ENCODE measurements around the gene MAD2L2.

Gene MAD2L2

DNA sequence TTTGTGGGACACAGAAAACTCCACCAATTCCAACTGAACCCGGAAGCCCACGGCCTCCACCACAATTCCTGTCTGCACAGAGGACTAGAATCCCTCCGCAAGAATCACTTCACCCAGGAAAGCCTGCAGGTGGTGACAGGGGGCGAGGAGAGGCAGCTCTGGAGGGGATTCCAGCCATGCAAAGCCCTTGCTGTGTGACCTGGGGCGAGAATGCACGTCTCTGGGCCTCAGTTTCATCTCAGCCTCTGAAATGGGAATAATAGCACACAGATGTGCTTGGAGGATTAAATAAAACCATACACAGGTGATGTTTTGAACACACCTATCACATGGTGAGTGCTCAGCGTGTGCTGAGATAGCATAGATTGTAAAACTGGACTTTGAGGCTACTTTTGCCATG, 40.8 kb downstream of the MAD2L2 start:
- Histone ChIP-seq H3K36me3 (ENCODE audit: control insufficient read depth in 1 of 2, insufficient read depth in 2 of 2, low read length in 2 of 2) (no peaks in the 10 kb centered on the region), H3K27me3 (ENCODE audit: low read depth, low read length) (no peaks in the 10 kb centered on the region), H3K4me1 (ENCODE audit: control insufficient read depth in 1 of 2, insufficient read depth in 2 of 2, low read length in 2 of 2) (no peaks in the 10 kb centered on the region), H3K4me3 (ENCODE audit: low read depth in 1 of 2, low read length in 2 of 2) (no peak overlapping the region), H3K9me3 (ENCODE audit: control insufficient read depth in 1 of 2, low read length in 2 of 2) (no peaks in the 10 kb centered on the region), H3K27ac (ENCODE audit: low read length) (no peak overlapping the region)

DNA sequence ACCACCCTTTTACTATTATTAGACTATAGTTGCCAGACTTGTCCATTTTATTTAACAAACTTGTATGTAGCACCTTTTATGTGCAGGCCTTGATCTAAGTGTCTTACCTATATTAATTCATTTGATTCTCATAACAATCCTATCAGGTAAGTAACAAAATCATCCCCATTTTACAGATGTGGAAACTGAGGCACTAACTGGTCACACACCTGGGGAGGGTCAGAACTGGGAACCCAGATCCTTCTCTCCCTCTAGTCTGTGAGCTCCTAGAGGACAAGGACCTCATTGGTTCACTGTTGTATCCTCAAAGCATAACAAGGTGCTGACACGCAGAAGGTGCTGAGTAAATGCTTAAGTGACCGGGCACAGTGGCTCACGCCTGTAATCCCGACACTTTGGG, 41.6 kb downstream of the MAD2L2 start:
- Histone ChIP-seq H3K36me3 (ENCODE audit: control insufficient read depth in 1 of 2, insufficient read depth in 2 of 2, low read length in 2 of 2) (no peaks in the 10 kb centered on the region), H3K27ac (ENCODE audit: low read length) (no peak overlapping the region), H3K27me3 (ENCODE audit: low read depth, low read length) (no peaks in the 10 kb centered on the region), H3K9me3 (ENCODE audit: control insufficient read depth in 1 of 2, low read length in 2 of 2) (no peaks in the 10 kb centered on the region), H3K4me3 (ENCODE audit: low read depth in 1 of 2, low read length in 2 of 2) (no peak overlapping the region), H3K4me1 (ENCODE audit: control insufficient read depth in 1 of 2, insufficient read depth in 2 of 2, low read length in 2 of 2) (no peaks in the 10 kb centered on the region)

DNA sequence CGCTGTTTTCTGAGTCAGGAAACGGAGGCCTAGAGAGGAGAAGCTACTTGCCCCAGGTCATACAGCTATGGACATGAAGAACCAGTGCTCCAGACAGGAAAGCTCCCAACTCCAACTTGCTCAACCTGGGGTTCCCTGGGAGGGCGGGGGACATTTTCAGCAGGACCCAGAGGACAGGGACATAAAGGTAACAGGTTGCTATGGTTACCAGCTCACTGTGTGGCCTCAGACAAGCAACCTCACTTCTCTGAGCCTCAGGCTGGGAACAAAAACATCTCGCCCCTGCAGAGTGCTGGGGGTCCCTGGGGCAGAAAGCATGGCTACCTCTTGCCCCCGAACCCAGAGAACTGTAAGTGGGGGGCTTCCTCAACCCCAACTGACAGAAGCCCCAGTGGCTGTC, 42.8 kb downstream of the MAD2L2 start:
- Histone ChIP-seq H3K36me3 (ENCODE audit: control insufficient read depth in 1 of 2, insufficient read depth in 2 of 2, low read length in 2 of 2) (no peaks in the 10 kb centered on the region), H3K27me3 (ENCODE audit: low read depth, low read length) (no peaks in the 10 kb centered on the region), H3K9me3 (ENCODE audit: control insufficient read depth in 1 of 2, low read length in 2 of 2) (no peaks in the 10 kb centered on the region), H3K4me1 (ENCODE audit: control insufficient read depth in 1 of 2, insufficient read depth in 2 of 2, low read length in 2 of 2) (no peaks in the 10 kb centered on the region), H3K27ac (ENCODE audit: low read length) (no peak overlapping the region), H3K4me3 (ENCODE audit: low read depth in 1 of 2, low read length in 2 of 2) (no peak overlapping the region)

DNA sequence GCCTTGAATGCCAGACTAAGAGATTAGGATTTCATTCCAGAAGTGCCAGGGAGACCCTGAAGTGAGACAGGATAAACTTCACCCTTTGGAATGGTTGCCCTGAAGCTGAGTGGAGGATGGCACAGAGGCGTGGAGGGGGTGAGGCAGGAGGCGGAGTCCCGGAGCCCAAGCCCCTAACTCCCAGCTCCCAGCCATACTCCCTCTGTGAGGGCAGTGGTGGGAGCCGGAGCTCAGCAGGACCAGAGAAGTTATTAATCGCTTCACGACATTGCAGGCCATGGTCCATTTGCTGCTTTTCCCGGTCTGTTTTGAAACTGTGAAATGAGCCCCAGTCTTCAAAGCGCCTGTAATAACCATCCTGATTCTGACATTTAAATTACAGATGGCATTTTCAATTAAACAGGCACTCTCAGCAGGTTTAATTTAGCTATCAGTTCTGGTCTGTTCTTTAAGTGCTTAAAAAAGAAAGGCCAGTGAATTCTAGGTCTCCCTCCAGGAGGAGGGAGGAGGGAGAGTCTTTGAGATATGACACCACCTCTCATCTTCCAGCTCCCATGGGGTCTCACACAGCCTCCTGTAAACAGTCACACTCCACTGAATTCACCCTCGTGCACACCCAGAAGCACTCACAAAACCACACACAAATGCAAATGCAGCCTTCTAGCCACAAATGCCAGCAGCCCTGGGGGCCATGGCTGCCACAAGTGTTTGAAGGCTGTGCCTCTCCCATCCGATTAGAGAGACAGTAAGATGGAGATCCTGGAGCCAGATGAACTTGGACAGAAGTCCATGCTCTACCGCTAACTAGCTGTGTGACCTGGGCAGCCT, 46.4 kb downstream of the MAD2L2 start:
- Histone ChIP-seq H3K4me1 (ENCODE audit: control insufficient read depth in 1 of 2, insufficient read depth in 2 of 2, low read length in 2 of 2) (no peaks in the 10 kb centered on the region), H3K36me3 (ENCODE audit: control insufficient read depth in 1 of 2, insufficient read depth in 2 of 2, low read length in 2 of 2) (no peaks in the 10 kb centered on the region), H3K27me3 (ENCODE audit: low read depth, low read length) (no peaks in the 10 kb centered on the region), H3K27ac (ENCODE audit: low read length) (no peak overlapping the region), H3K4me3 (ENCODE audit: low read depth in 1 of 2, low read length in 2 of 2) (no peak overlapping the region), H3K9me3 (ENCODE audit: control insufficient read depth in 1 of 2, low read length in 2 of 2) (no peaks in the 10 kb centered on the region)

DNA sequence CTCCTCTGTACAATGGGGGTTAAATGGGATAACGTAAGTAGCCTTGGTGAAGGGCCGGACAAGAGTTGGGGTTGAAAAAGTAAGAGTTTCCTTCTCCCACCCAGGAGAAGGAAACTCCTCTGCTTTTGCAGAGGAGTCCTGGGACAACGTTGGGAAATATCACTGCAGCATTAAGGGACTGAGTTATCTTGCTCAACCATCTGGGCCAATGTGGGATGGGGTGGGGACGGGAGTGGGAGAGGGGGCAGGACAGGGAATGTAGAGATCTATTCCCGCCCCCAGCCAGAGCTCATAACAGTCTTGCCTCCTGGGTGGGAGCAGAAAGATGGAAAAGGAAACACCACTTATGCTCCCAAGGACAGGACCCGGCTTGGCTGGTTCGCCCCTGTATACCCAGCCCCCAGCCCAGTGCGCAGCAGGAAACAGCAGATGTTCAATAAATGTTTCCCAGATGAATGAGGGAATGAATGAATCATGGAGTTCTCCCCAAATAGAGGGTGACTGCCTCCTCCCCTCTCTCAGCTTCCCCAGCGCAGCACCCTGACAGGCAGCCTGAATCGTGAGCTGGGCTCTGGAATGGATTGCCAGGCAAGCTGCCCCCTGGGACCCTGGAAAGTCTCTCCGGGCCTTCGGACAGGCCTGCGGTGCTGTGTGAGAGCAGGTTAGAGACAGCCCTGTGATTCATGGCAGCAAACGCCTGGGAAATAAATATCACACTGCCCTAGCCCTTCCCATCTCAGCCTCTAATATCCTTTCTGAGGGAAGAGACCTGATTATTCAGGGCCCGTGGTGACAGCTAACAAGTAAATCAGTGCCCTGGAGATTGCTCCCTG, 51.5 kb downstream of the MAD2L2 start:
- Histone ChIP-seq H3K27me3 (ENCODE audit: low read depth, low read length) (no peaks in the 10 kb centered on the region), H3K9me3 (ENCODE audit: control insufficient read depth in 1 of 2, low read length in 2 of 2) (no peaks in the 10 kb centered on the region), H3K4me1 (ENCODE audit: control insufficient read depth in 1 of 2, insufficient read depth in 2 of 2, low read length in 2 of 2) (no peaks in the 10 kb centered on the region), H3K36me3 (ENCODE audit: control insufficient read depth in 1 of 2, insufficient read depth in 2 of 2, low read length in 2 of 2) (no peaks in the 10 kb centered on the region), H3K27ac (ENCODE audit: low read length) (no peak overlapping the region), H3K4me3 (ENCODE audit: low read depth in 1 of 2, low read length in 2 of 2) (no peak overlapping the region)

DNA sequence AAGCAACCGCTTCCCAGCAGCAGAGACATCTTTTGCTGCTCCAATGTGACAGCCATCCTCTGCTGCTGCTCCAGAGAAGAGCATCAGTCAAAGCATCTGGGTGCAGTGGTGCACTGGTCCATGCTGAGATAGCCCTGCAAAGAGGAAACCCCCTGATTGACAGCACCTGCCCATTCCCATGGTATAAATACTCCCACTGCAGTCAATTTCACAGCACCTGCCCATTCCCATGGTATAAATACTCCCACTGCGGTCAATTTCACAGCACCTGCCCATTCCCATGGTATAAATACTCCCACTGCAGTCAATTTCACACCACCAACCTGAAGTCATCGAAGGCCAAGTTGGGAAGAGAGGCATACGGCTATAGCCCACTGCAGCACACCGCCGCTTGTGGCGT, 52.2 kb downstream of the MAD2L2 start:
- H3K27me3 ChIP-seq (ENCODE audit: low read depth, low read length): no peaks in the 10 kb centered on the region

DNA sequence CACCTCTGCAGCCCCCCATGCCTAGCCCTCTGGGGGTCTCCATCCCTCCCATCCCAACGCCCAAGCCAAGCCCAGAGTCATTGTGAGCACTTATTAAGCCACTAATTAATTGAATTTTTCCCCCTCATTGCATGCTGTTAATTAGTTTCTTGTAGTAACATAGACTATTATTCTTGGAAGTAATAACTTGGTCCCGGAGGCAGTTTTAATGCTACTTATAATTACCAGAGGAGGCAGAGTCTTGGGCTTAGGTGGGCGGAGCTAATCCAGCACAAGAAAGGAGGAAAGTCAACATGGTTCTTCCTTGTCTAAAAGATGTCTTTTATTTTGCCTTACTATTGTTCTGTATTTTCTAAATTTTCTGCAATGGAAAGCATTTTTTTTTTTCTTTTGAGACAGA, 54.4 kb downstream of the MAD2L2 start:
- H3K4me3 ChIP-seq (ENCODE audit: low read depth in 1 of 2, low read length in 2 of 2): no peak overlapping the region
- no peaks in the 10 kb centered on the region for H3K9me3 ChIP-seq (ENCODE audit: control insufficient read depth in 1 of 2, low read length in 2 of 2)
- no peaks in the 10 kb centered on the region for H3K4me1 ChIP-seq (ENCODE audit: control insufficient read depth in 1 of 2, insufficient read depth in 2 of 2, low read length in 2 of 2)
- H3K36me3 ChIP-seq (ENCODE audit: control insufficient read depth in 1 of 2, insufficient read depth in 2 of 2, low read length in 2 of 2): no peaks in the 10 kb centered on the region
- H3K27me3 ChIP-seq (ENCODE audit: low read depth, low read length): no peaks in the 10 kb centered on the region
- no peak overlapping the region for H3K27ac ChIP-seq (ENCODE audit: low read length)

More for the DNA sequence above, 52.2 kb downstream of the MAD2L2 start:
- Histone ChIP-seq H3K4me3 (ENCODE audit: low read depth in 1 of 2, low read length in 2 of 2) (no peak overlapping the region), H3K27ac (ENCODE audit: low read length) (no peak overlapping the region), H3K4me1 (ENCODE audit: control insufficient read depth in 1 of 2, insufficient read depth in 2 of 2, low read length in 2 of 2) (no peaks in the 10 kb centered on the region), H3K9me3 (ENCODE audit: control insufficient read depth in 1 of 2, low read length in 2 of 2) (no peaks in the 10 kb centered on the region), H3K36me3 (ENCODE audit: control insufficient read depth in 1 of 2, insufficient read depth in 2 of 2, low read length in 2 of 2) (no peaks in the 10 kb centered on the region)
